AG09309 (cell line): ENCODE measurements around the gene OR1G1.
"Not testable (repeated sequence)": the region's sequence is repeated elsewhere in the genome, so short reads cannot be mapped to it uniquely, and the experiment has no call there.

Experiments
- DNase-seq: peaks from one replicate; pipeline ENCODE4 v3.0.0-alpha.2; 2010; ENCODE audit warnings: low read depth
- H3K4me3 ChIP-seq: 2 replicates; pipeline ENCODE4 v1.5.1; 2011; ENCODE audit warnings: mild to moderate bottlenecking, low read depth, low read length, moderate library complexity; ENCODE audit not compliant: control insufficient read depth
- CTCF ChIP-seq: IDR thresholded peaks from 2 replicates; pipeline ENCODE4 v1.5.1; 2011; ENCODE audit warnings: mild to moderate bottlenecking, low read depth, low read length, inconsistent platforms; ENCODE audit not compliant: insufficient read depth, control insufficient read depth; ENCODE audit errors: missing control alignments

Gene OR1G1

GRCh38 chr17:3127451-3127850, at the start of gene OR1G1:
Gene OR1G1 (minus strand): TSS chr17:3127551. CDS start chr17:3127551, 0 bp downstream.
- no peak for TF ChIP-seq CTCF
- no peak for DNase-seq
- H3K4me3 ChIP-seq = no peak within 1 kb of the TSS

GRCh38 chr17:3167574-3167973, 40.2 kb upstream of the OR1G1 start:
- TF ChIP-seq CTCF = no peak
- no peak for DNase-seq
- no peak overlapping the region for H3K4me3 ChIP-seq

GRCh38 chr17:3157218-3157617, 29.9 kb upstream of the OR1G1 start:
- H3K4me3 ChIP-seq = no peak overlapping the region
- no peak for TF ChIP-seq CTCF
- no peak for DNase-seq

GRCh38 chr17:3137494-3137893, 10.1 kb upstream of the OR1G1 start:
- not testable (repeated sequence) for H3K4me3 ChIP-seq, DNase-seq

GRCh38 chr17:3104322-3104721, 23.0 kb downstream of the OR1G1 start, which contains the start of gene OR1D2:
Gene OR1D2 (minus strand): TSS chr17:3104422. CDS start chr17:3092996, 11,426 bp downstream.
- H3K4me3 ChIP-seq = no peak within 1 kb of the TSS
- DNase-seq = no peak
- TF ChIP-seq CTCF = no peak
